HAP-1 (cell line): Measurements from ENCODE around the gene TCN2.
A peak's percentile ranks its signal among the peaks of the same experiment; 100 is the strongest.
"Not testable (repeated sequence)": the region's sequence is repeated elsewhere in the genome, so short reads cannot be mapped to it uniquely, and the experiment has no call there.

Experiments
- DNase-seq, 2 experiments: peaks; one replicate each; pipeline ENCODE4 v3.0.0-alpha.2; 2016 to 2020; ENCODE audit warnings: low spot score in 2 of 2
- H3K27me3 ChIP-seq: fragments of 250-450 bp; sonication (Bioruptor Pico); 2 replicates; pipeline ENCODE4 v1.5.1; 2020; ENCODE audit warnings: low read depth, mild to moderate bottlenecking, moderate library complexity
- H3K36me3 ChIP-seq: fragments of 250-450 bp; sonication (Bioruptor Pico); replicated peaks from 2 replicates; pipeline ENCODE4 v1.5.1; 2020; ENCODE audit warnings: mild to moderate bottlenecking
- H3K4me1 ChIP-seq: fragments of 250-450 bp; sonication (Bioruptor Pico); 2 replicates; pipeline ENCODE4 v1.5.1; 2020; ENCODE audit warnings: mild to moderate bottlenecking
- H3K4me3 ChIP-seq: fragments of 250-450 bp; sonication (Bioruptor Pico); 2 replicates; pipeline ENCODE4 v1.5.1; 2020; ENCODE audit warnings: mild to moderate bottlenecking, moderate library complexity
- H3K9me3 ChIP-seq: fragments of 250-450 bp; sonication (Bioruptor Pico); 2 replicates; pipeline ENCODE4 v1.5.1; 2020; ENCODE audit warnings: mild to moderate bottlenecking, moderate library complexity
- in situ Hi-C: fragments of 300-500 bp; cut with MboI; formaldehyde crosslinking; loops from 3 replicates; pipeline ENCODE4 v1.14.3; 2020; ENCODE audit warnings: low sequenced_read_pairs, inconsistent platforms, mixed read lengths

The TCN2 gene

GRCh38 chr22:30591588-30592359 is 15.2 kb upstream of the TCN2 start, which contains the start of gene PES1:
PES1 (minus strand) TSS chr22:30591910; CDS start chr22:30591833, 77 bp downstream.
- no peaks in the 10 kb centered on the region for H3K9me3 ChIP-seq
- peaks cover 4% of the 10 kb centered on the region for H3K4me1 ChIP-seq
- H3K27me3 ChIP-seq = peaks cover 12% of the 10 kb centered on the region
- peak within 1 kb of the TSS; percentile 64 for H3K4me3 ChIP-seq
- in situ Hi-C loops = no loop called here
- peaks cover 29% of the 10 kb centered on the region for H3K36me3 ChIP-seq
- peak; percentile 97 for DNase-seq

GRCh38 chr22:30592360-30592713 is 14.6 kb upstream of the TCN2 start:
- H3K9me3 ChIP-seq, H3K4me1 ChIP-seq, DNase-seq, H3K4me3 ChIP-seq, in situ Hi-C loops: not testable (repeated sequence)
- peaks cover 12% of the 10 kb centered on the region for H3K27me3 ChIP-seq
- H3K36me3 ChIP-seq = peaks cover 24% of the 10 kb centered on the region

- no peak overlapping the region for H3K4me3 ChIP-seq
- DNase-seq = no peak
- in situ Hi-C loops = no loop called here
Observed at GRCh38 chr22:30596199-30596598, 10.8 kb upstream of the TCN2 start.

DNA sequence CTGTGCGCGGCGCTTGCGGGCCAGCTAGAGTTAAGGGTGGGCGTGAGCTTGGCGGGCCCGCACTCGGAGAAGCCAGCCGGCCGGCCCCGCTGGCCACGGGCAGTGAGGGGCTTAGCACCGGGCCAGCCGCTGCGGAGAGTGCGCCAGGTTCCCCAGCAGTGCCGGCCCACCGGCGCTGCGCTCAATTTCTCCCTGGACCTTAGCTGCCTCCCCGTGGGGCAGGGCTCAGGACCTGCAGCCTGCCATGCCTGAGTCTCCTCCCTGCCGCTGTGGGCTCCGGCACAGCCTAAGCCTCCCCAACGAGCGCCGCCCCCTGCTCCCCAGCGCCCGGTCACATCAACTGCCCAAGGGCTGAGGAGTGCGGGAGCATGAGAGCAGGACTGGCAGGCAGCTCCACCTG is 10.1 kb upstream of the TCN2 start:
- H3K27me3 ChIP-seq = peaks cover 12% of the 10 kb centered on the region
- no peaks in the 10 kb centered on the region for H3K4me1 ChIP-seq
- H3K9me3 ChIP-seq = no peaks in the 10 kb centered on the region
- H3K36me3 ChIP-seq = no peaks in the 10 kb centered on the region
- no peak for DNase-seq
- in situ Hi-C loops = no loop called here
- H3K4me3 ChIP-seq = no peak overlapping the region

More at GRCh38 chr22:30596199-30596598, 10.8 kb upstream of the TCN2 start:
- Histone ChIP-seq H3K9me3 (no peaks in the 10 kb centered on the region), H3K36me3 (0 out of 2 replicates have a peak, but pooled peaks cover under 1% of the 10 kb centered on the region), H3K4me1 (no peaks in the 10 kb centered on the region), H3K27me3 (peaks cover 12% of the 10 kb centered on the region)

GRCh38 chr22:30598986-30599385 is 8.0 kb upstream of the TCN2 start:
- H3K9me3 ChIP-seq = no peaks in the 10 kb centered on the region
- H3K27me3 ChIP-seq = peaks cover 9% of the 10 kb centered on the region
- DNase-seq = no peak
- no peaks in the 10 kb centered on the region for H3K4me1 ChIP-seq
- H3K4me3 ChIP-seq = no peak overlapping the region
- H3K36me3 ChIP-seq = no peaks in the 10 kb centered on the region
- in situ Hi-C loops = no loop called here

- Histone ChIP-seq H3K4me1 (peaks cover 3% of the 10 kb centered on the region), H3K27me3 (peaks cover 2% of the 10 kb centered on the region; the same call in 1 of the 2 replicates), H3K4me3 (no peak overlapping the region), H3K36me3 (no peaks in the 10 kb centered on the region), H3K9me3 (no peaks in the 10 kb centered on the region)
- DNase-seq = no peak
- in situ Hi-C loops = no loop called here
Observed at GRCh38 chr22:30600921-30601320, 6.1 kb upstream of the TCN2 start.

GRCh38 chr22:30601464-30601863 is 5.5 kb upstream of the TCN2 start:
- in situ Hi-C loops = no loop called here
- Histone ChIP-seq H3K4me1 (peaks cover 7% of the 10 kb centered on the region), H3K4me3 (no peak overlapping the region), H3K36me3 (no peaks in the 10 kb centered on the region), H3K27me3 (no peaks in the 10 kb centered on the region), H3K9me3 (no peaks in the 10 kb centered on the region)
- DNase-seq = no peak

- no peaks in the 10 kb centered on the region for H3K27me3 ChIP-seq
- no peaks in the 10 kb centered on the region for H3K36me3 ChIP-seq
- in situ Hi-C loops = no loop called here
- H3K4me3 ChIP-seq = no peak overlapping the region
- DNase-seq = peak in 1 of 2 experiments; percentile 21
- peaks cover 7% of the 10 kb centered on the region for H3K4me1 ChIP-seq
- H3K9me3 ChIP-seq = no peaks in the 10 kb centered on the region
Observed at GRCh38 chr22:30602049-30602448, 4.9 kb upstream of the TCN2 start.

GRCh38 chr22:30603801-30604200 is 3.2 kb upstream of the TCN2 start:
- in situ Hi-C loops = no loop called here
- Histone ChIP-seq H3K9me3 (no peaks in the 10 kb centered on the region), H3K4me3 (no peak overlapping the region), H3K4me1 (peaks cover 11% of the 10 kb centered on the region), H3K27me3 (no peaks in the 10 kb centered on the region), H3K36me3 (no peaks in the 10 kb centered on the region)
- no peak for DNase-seq

- in situ Hi-C loops = no loop called here
- Histone ChIP-seq H3K36me3 (no peaks in the 10 kb centered on the region), H3K4me3 (no peak overlapping the region), H3K4me1 (peaks cover 11% of the 10 kb centered on the region), H3K27me3 (no peaks in the 10 kb centered on the region), H3K9me3 (no peaks in the 10 kb centered on the region)
- DNase-seq = no peak
Observed at GRCh38 chr22:30604723-30605122, 2.3 kb upstream of the TCN2 start.

DNA sequence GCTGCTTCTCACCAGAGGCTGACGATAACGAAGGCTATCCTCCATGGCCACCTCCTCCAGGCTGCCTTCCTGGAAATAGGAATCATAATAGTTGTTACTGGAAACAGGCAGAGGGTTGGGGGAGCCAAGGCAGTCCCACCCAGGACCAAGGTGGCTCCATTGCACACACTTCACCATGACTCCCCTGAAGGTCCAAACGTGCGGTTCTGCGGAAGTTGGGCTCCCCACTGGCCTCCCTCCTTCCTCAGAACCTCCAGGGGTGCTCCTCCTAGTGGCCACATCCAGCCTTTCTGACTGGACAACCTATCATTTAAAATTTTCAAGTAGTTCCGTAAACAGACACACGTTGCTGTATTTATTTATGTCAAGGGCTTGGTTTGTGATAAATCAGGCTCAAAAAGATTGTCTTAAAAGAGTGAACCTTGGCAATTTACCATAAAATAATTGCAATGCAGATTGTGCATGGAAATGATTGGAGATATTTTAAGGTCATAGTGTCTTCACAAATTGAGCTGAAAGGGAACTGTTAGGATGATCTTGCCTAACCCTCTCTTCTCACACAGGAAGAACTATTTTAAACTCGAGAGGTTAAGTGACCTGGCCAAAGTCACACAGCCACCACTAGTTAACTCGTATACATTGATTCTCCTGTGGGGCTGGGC is 1.4 kb upstream of the TCN2 start:
- in situ Hi-C loops = no loop called here
- H3K4me3 ChIP-seq = peak overlapping the region; percentile 14
- no peaks in the 10 kb centered on the region for H3K27me3 ChIP-seq
- DNase-seq = peak; percentile 40 to 68
- H3K36me3 ChIP-seq = no peaks in the 10 kb centered on the region
- peaks cover 11% of the 10 kb centered on the region for H3K4me1 ChIP-seq
- H3K9me3 ChIP-seq = no peaks in the 10 kb centered on the region

DNA sequence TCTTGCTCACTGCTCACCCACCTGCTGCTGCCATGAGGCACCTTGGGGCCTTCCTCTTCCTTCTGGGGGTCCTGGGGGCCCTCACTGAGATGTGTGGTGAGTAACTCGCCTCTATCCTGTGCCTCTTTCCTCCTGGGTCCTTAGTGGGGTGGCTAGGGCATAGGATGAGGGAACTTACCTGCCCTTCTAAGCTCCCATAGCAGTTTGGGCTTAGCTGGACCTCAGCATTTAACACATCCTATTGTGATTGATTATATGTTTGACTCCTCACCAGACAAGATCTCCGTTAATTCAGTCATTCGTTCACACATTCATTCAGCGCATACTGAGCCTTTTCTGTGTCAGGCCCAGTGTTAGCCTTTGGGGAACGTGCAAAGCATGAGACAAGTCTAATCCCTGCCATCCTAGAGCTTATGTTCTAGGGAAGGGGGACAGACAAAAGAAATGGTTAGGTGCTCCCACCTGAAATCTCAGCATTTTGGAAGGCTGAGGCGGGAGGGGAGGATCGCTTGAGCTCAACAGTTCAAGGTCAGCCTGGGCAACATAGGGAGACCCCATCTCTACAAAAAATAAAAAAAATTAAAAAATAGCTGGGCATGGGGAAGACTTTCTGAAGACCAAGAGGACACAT is 441 bp downstream of the TCN2 start:
- DNase-seq = no peak
- Histone ChIP-seq H3K9me3 (no peaks in the 10 kb centered on the region), H3K4me3 (peak overlapping the region; percentile 42), H3K36me3 (no peaks in the 10 kb centered on the region), H3K4me1 (peaks cover 11% of the 10 kb centered on the region), H3K27me3 (no peaks in the 10 kb centered on the region)
- in situ Hi-C loops = no loop called here

- in situ Hi-C loops = no loop called here
- no peaks in the 10 kb centered on the region for H3K36me3 ChIP-seq
- peaks cover 11% of the 10 kb centered on the region for H3K4me1 ChIP-seq
- H3K27me3 ChIP-seq = no peaks in the 10 kb centered on the region
- no peak for DNase-seq
- H3K9me3 ChIP-seq = no peaks in the 10 kb centered on the region
- H3K4me3 ChIP-seq = no peak overlapping the region
Observed at GRCh38 chr22:30607939-30608338, 965 bp downstream of the TCN2 start.
